ENCODE data around the gene TSPEAR.

- TF ChIP-seq TCF4 (CRISPR knock-in tag; IDR thresholded peaks at IDR 0.05; ENCODE audit: borderline replicate concordance) (no peak), ZNF8 (CRISPR knock-in tag; IDR thresholded peaks at IDR 0.05) (no peak)
- TF ChIP-seq, protein P1, sequence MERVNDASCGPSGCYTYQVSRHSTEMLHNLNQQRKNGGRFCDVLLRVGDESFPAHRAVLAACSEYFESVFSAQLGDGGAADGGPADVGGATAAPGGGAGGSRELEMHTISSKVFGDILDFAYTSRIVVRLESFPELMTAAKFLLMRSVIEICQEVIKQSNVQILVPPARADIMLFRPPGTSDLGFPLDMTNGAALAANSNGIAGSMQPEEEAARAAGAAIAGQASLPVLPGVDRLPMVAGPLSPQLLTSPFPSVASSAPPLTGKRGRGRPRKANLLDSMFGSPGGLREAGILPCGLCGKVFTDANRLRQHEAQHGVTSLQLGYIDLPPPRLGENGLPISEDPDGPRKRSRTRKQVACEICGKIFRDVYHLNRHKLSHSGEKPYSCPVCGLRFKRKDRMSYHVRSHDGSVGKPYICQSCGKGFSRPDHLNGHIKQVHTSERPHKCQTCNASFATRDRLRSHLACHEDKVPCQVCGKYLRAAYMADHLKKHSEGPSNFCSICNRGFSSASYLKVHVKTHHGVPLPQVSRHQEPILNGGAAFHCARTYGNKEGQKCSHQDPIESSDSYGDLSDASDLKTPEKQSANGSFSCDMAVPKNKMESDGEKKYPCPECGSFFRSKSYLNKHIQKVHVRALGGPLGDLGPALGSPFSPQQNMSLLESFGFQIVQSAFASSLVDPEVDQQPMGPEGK (CRISPR knock-in tag; IDR thresholded peaks at IDR 0.05; ENCODE audit: borderline replicate concordance), result no peak
- TF ChIP-seq, protein P2, sequence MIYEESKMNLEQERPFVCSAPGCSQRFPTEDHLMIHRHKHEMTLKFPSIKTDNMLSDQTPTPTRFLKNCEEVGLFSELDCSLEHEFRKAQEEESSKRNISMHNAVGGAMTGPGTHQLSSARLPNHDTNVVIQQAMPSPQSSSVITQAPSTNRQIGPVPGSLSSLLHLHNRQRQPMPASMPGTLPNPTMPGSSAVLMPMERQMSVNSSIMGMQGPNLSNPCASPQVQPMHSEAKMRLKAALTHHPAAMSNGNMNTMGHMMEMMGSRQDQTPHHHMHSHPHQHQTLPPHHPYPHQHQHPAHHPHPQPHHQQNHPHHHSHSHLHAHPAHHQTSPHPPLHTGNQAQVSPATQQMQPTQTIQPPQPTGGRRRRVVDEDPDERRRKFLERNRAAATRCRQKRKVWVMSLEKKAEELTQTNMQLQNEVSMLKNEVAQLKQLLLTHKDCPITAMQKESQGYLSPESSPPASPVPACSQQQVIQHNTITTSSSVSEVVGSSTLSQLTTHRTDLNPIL (CRISPR knock-in tag; IDR thresholded peaks at IDR 0.05; ENCODE audit: low read depth), result no peak
Measured at GRCh38 chr21:44529503-44530125, 181.8 kb downstream of the TSPEAR start.

All from SK-N-SH treated with all-trans-retinoic acid at 6 μM for 48 hours (cell line).